DOHH2 (cell line): ENCODE data around the gene OAT.

Experiments used
- CTCF ChIP-seq: fragments of 200-600 bp; sonication (generic); IDR thresholded peaks from one replicate; pipeline ENCODE4 v1.5.1; 2014; ENCODE audit warnings: antibody characterized with exemption, mild to moderate bottlenecking, low read depth, low read length; ENCODE audit not compliant: poor library complexity, severe bottlenecking
- EZH2phosphoT487 ChIP-seq: fragments of 200-600 bp; sonication (generic); IDR thresholded peaks from 2 replicates; pipeline ENCODE4 v1.6.1; 2017; ENCODE audit warnings: borderline replicate concordance, mild to moderate bottlenecking, antibody characterized with exemption, low read length, moderate library complexity, mixed read lengths

GRCh38 chr10:124414076-124414475 lies 4.6 kb downstream of the OAT start:
- TF ChIP-seq EZH2phosphoT487 (no peak), CTCF (no peak)
